ENCODE results near the gene LBR. TPM values are rescaled to one million over a fixed set of nuclear protein-coding genes. Genes with fewer than 3 reads are reported as not detected.

LBR gene
- total RNA-seq, 1 donor from 2014 or later, result 41.5 TPM

DNA sequence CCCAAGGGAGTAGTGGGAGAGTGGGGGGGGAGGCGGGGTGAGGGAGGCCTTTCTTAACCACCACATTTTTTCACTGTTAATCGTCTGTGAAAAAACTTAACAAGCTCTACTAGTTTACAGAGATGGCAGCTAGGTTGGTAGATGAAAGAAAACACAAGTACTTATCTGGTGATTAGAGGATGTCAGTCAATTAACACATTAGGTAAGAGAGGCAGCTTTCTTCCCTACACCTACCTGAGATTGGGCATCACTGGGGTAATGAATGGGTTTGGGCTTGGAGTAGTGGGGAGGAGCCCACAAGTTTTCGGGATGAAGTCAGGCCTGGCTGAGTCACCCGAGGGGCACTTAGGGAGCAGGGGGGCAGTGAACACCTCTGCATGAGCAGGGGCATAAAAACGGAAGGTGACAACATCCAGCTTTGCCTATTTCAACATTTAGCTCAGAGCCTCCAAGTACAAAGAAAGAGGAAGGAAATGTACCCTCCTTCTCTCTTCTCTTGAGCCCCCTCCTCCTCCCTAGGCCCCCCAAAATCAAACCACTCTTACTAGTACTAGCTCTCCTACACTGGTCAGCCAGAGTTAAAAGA lies 2.5 kb downstream of the LBR start:
- H3K27me3 ChIP-seq, result no peaks in the 10 kb centered on the region
- TF ChIP-seq POLR2A (IDR thresholded peaks at IDR 0.05) (no peak), POLR2AphosphoS5 (IDR thresholded peaks at IDR 0.05; ENCODE audit: insufficient read depth in 1 of 2, low read depth in 1 of 2) (no peak), CTCF (IDR thresholded peaks at IDR 0.05) (no peak)
- no peaks in the 10 kb centered on the region for H3K9me3 ChIP-seq
- intact Hi-C loops (cut with DNase I), result no loop called here
- peaks cover 0 to 6% of the 10 kb centered on the region in 2 donors for H3K36me3 ChIP-seq
- H3K4me3 ChIP-seq, result peak overlapping the region; percentile 19 to 97
- peaks cover 41% of the 10 kb centered on the region for H3K4me1 ChIP-seq
- H3K27ac ChIP-seq, result peak overlapping the region; percentile 93
- DNase-seq (ENCODE audit: extremely low spot score in 2 of 2), result no peak

GRCh38 chr1:225424562-225425200 lies 3.2 kb downstream of the LBR start:
- Histone ChIP-seq H3K27me3 (no peaks in the 10 kb centered on the region), H3K27ac (no peak overlapping the region), H3K36me3 (peaks cover 0 to 6% of the 10 kb centered on the region in 2 donors), H3K4me1 (peaks cover 41% of the 10 kb centered on the region), H3K4me3 (peak overlapping the region in 1 of 2 donors; percentile 19), H3K9me3 (no peaks in the 10 kb centered on the region)
- DNase-seq (ENCODE audit: extremely low spot score in 2 of 2), result no peak
- TF ChIP-seq POLR2AphosphoS5 (IDR thresholded peaks at IDR 0.05; ENCODE audit: insufficient read depth in 1 of 2, low read depth in 1 of 2) (no peak), CTCF (IDR thresholded peaks at IDR 0.05) (no peak), POLR2A (IDR thresholded peaks at IDR 0.05) (no peak)
- intact Hi-C loops (cut with DNase I), result no loop called here

DNA sequence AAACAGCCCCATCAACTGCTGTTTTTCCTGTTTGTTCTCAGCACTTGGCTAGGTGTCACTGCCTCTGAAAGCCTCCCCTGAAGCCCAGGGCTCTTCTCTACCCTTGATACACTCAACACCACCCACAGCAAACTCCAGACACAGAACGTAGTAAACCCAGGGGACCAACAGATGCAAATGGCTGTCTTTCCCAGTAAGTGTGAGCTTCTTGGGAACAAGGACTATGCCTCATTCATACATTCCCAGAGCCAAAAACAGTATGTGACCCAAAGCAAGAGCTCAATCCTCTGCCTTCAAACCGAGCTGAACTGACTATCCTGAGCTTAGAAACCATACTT lies 4.4 kb downstream of the LBR start:
- no peak overlapping the region for H3K27ac ChIP-seq

GRCh38 chr1:225422795-225423517 lies 4.9 kb downstream of the LBR start:
- intact Hi-C loops (cut with DNase I), result no loop called here
- no peak for TF ChIP-seq CTCF (IDR thresholded peaks at IDR 0.05)
- TF ChIP-seq POLR2AphosphoS5 (IDR thresholded peaks at IDR 0.05; ENCODE audit: insufficient read depth in 1 of 2, low read depth in 1 of 2), result no peak
- no peak for TF ChIP-seq POLR2A (IDR thresholded peaks at IDR 0.05)
- peaks cover 41% of the 10 kb centered on the region for H3K4me1 ChIP-seq
- no peak overlapping the region for H3K4me3 ChIP-seq
- H3K27ac ChIP-seq, result no peak overlapping the region
- no peaks in the 10 kb centered on the region for H3K9me3 ChIP-seq
- no peak for DNase-seq (ENCODE audit: extremely low spot score in 2 of 2)
- no peaks in the 10 kb centered on the region for H3K27me3 ChIP-seq
- peaks cover 0 to 20% of the 10 kb centered on the region in 2 donors for H3K36me3 ChIP-seq

More for the DNA sequence above, 4.4 kb downstream of the LBR start:
- intact Hi-C loops (cut with DNase I), result no loop called here
- Histone ChIP-seq H3K9me3 (no peaks in the 10 kb centered on the region), H3K36me3 (peaks cover 0 to 16% of the 10 kb centered on the region in 2 donors), H3K27me3 (no peaks in the 10 kb centered on the region), H3K4me1 (peaks cover 41% of the 10 kb centered on the region), H3K4me3 (no peak overlapping the region)
- TF ChIP-seq CTCF (IDR thresholded peaks at IDR 0.05), result no peak
- no peak for TF ChIP-seq POLR2AphosphoS5 (IDR thresholded peaks at IDR 0.05; ENCODE audit: insufficient read depth in 1 of 2, low read depth in 1 of 2)
- no peak for TF ChIP-seq POLR2A (IDR thresholded peaks at IDR 0.05)
- DNase-seq (ENCODE audit: extremely low spot score in 2 of 2), result no peak
